GM10847 (cell line): ENCODE results near the gene DNAJC8.

ENCODE experiments used
- POLR2A ChIP-seq: IDR thresholded peaks from 2 replicates; pipeline ENCODE4 v1.6.1; 2011; ENCODE audit not compliant: insufficient read length; ENCODE audit errors: extremely low read depth

Gene DNAJC8

DNA sequence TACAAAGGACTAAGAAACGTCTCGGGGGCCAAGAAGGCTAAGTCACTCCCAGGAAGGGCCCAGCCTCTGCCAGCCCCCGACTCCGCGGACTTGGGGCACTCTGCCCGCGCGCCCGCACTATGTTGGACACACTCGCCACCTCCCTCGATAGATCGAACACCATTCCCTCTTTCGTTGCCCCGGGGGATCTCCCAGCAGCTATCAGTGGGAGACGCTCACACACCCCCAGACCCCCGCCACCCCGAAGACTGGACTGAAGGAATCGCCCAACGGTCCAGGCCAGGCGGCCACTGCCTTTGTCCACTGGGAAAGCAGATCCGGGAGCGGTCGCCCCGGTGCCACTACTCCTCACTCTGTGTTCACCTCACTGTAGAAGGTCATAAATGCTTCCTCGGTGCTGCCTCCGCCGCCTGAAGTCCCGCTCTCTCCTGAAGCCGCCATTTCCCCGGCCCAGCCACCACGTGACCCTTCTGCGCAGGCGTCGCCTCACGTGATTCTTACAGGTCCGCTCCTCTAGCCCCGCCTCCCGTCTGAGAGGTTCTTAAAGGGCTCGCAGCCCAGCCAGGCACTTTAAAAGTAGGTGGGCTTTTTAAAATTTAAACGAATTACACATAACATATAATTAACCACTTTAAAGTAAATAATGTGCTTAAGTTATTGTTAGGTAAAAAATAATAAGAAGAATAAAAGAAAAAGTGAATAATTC, at the start of gene DNAJC8:
TSS of gene DNAJC8 (minus strand) at position 472 of the 706 bp plus-strand sequence. CDS start at position 441, 31 bp downstream.
- peak; percentile 73 for TF ChIP-seq POLR2A

- no peak for TF ChIP-seq POLR2A
Observed at GRCh38 chr1:28281608-28282425, 49.0 kb upstream of the DNAJC8 start.

GRCh38 chr1:28280977-28281381, 48.1 kb upstream of the DNAJC8 start:
- no peak for TF ChIP-seq POLR2A

DNA sequence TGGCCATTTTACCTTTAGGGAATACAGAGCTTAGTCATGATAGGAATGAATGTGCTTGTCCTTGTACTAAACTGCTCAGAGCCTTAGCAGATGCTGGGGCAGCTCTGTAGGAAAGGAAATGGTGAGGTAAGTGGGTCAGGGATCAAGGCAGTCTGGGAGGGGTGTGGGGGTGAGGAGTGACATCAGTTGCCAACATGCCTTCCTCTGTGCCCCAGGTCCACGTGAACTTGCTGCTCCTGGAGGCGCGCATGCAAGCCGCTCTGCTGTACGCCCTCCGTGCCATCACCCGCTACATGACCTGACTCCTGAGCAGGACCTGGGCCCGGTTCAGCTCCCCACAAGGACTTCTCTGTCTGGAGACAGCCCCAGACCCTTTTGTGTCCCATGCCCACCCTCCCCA, 47.7 kb upstream of the DNAJC8 start:
- no peak for TF ChIP-seq POLR2A

GRCh38 chr1:28279721-28280120, 46.9 kb upstream of the DNAJC8 start:
- TF ChIP-seq POLR2A: no peak

DNA sequence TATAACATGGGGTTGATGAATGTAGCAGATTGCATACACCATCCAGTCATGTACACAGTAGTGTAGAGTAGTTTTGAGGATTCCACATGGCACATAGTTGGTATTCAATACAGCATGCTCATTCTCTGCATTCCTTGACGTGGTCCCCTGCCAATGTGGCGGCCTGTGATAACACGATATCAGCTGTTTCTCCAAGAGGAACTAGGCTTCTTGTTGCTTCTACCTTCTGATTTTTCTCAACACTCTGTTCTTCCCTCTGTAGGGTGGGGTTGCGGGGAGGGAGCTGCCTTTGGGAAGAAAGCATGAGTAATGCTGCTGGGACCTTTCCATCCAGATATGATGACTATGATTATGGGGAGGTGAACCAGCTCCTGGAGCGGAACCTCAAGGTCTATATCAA, 45.9 kb upstream of the DNAJC8 start:
- TF ChIP-seq POLR2A: no peak

DNA sequence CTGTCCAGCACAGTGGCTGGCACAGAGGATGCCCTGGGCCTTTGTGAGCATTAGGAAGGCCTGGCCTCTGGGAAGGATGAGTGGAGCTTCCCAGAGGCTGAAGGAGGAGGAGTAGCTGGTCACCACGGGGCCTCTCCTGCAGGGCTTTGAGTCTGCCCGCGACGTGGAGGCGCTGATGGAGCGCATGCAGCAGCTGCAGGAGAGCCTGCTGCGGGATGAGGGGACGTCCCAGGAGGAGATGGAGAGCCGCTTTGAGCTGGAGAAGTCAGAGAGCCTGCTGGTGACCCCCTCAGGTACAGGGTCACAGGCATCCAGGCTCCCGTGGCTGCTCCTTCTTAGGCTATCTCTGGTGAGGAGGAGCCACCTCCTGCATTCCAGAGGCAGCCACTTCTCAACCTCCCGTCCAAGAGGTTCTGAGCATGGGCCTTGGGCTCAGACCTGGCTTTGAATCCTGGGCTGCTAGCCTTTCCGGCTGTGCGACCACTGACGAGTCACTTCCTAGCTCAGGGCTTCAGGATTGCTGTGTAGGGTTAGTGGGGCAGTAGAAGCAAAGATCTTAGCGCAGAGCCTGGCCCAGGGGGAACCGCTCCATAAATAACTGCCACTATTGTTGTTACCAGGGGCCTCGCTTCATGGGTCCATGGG, 40.5 kb upstream of the DNAJC8 start:
- no peak for TF ChIP-seq POLR2A

DNA sequence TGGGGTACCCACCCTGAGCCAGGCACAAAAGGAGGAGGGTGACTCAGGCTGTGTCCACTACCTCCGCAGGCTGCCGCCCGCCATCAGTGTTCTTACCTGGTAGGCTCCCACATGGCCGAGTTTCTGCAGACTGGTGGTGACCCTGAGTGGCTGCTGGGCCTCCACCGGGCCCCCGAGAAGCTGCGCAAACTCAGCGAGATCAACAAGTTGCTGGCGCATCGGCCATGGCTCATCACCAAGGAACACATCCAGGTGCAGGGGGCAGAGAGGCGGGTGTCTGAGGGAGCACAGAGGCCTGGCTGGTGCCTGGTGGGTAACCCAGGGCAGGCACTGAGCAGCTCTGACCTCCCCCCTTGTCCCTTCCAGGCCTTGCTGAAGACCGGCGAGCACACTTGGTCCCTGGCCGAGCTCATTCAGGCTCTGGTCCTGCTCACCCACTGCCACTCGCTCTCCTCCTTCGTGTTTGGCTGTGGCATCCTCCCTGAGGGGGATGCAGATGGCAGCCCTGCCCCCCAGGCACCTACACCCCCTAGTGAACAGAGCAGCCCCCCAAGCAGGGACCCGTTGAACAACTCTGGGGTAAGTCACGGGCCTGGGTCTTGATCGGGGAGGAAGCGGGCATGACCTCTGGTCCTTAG, 39.5 kb upstream of the DNAJC8 start:
- no peak for TF ChIP-seq POLR2A

- TF ChIP-seq POLR2A: no peak
Observed at GRCh38 chr1:28269529-28269928, 36.7 kb upstream of the DNAJC8 start.

GRCh38 chr1:28267633-28268032, 34.8 kb upstream of the DNAJC8 start:
- TF ChIP-seq POLR2A: no peak

GRCh38 chr1:28266920-28267322, 34.1 kb upstream of the DNAJC8 start:
- no peak for TF ChIP-seq POLR2A

DNA sequence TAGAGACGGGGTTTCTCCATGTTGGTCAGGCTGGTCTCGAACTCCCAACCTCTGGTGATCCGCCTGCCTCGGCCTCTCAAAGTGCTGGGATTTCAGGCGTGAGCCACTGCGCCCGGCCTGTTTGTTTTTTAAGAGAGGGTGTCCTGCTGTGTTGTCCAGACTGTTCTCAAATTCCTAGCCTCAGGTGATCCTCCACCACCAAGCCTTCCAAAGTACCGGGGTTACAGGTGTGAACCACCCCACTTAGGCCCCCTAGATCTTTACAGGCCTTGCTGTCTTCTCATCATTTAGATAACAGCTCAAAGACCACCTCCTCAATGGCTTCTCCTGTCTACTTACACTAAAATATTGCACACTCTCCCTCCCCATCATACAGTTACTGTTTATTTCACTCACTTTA, 32.7 kb upstream of the DNAJC8 start:
- no peak for TF ChIP-seq POLR2A

DNA sequence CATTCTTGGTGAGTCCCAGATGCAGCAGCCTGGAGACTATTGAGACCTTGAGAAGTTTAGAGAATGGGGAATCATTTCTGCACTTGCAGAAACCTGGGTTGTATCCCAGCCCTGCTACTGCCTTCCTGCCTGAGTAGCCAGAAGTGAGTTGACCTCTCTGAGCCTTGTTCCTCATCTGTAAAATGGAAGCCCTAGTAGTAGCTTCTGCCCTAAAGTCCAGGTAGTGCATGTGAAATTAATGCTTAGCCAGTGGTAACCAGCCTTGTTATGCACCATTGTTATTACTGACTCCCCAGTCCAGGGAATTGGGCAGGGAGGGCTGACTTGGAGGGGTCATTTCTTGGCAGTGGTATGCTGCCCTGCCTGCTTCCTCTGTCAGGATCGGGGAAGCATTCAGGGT, 32.1 kb upstream of the DNAJC8 start:
- TF ChIP-seq POLR2A: no peak

- no peak for TF ChIP-seq POLR2A
Observed at GRCh38 chr1:28260803-28261174, 28.0 kb upstream of the DNAJC8 start.

GRCh38 chr1:28259934-28260802, 27.3 kb upstream of the DNAJC8 start:
- no peak for TF ChIP-seq POLR2A

- peak; percentile 97 for TF ChIP-seq POLR2A
Observed at GRCh38 chr1:28259252-28259933, 26.6 kb upstream of the DNAJC8 start, which contains the start of gene SESN2. Gene SESN2, plus strand, starts transcription at chr1:28259518. Its CDS starts 330 bp downstream, at chr1:28259848.
